22Rv1 (cell line): ENCODE results near the gene BBOF1.
A peak's percentile ranks its signal among the peaks of the same experiment; 100 is the strongest.

Source experiments
- H3K27ac ChIP-seq: fragments of 450-650 bp; 2 replicates; pipeline ENCODE4 v1.5.1; 2017
- ZFX ChIP-seq: fragments of 450-650 bp; IDR thresholded peaks from 2 replicates; pipeline ENCODE4 v1.6.1; 2017; ENCODE audit warnings: antibody characterized with exemption, borderline replicate concordance
- TF ChIP-seq, protein P1 (sequence below): fragments of 450-650 bp; IDR thresholded peaks from 2 replicates; pipeline ENCODE4 v1.5.1; 2017; ENCODE audit warnings: mild to moderate bottlenecking

BBOF1 gene

DNA sequence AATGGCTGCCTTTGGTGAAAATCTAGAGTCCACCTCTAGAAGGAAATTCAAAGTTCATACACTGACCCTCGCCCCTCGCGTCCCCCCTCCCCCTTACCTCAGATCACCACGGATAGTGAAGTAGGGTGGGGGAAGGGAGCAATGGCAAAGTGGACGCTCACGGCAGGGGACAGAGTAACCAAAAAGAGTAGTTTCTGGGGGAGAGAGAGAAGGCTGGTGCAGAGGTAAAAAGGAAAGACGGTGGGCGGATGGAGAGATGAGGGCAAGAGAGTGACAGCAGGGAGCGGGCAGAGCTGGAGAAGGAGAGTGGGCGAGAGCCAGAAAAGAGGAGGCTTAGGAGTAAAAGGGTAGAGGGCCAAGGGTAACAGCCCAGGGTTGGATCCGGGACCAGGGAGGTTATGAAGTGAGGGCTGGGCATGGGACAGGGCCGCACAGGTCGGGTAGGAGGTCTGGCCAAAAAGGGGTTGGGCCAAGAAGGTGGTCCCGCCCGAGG lies 64.7 kb downstream of the BBOF1 start:
- TF ChIP-seq, protein P1, sequence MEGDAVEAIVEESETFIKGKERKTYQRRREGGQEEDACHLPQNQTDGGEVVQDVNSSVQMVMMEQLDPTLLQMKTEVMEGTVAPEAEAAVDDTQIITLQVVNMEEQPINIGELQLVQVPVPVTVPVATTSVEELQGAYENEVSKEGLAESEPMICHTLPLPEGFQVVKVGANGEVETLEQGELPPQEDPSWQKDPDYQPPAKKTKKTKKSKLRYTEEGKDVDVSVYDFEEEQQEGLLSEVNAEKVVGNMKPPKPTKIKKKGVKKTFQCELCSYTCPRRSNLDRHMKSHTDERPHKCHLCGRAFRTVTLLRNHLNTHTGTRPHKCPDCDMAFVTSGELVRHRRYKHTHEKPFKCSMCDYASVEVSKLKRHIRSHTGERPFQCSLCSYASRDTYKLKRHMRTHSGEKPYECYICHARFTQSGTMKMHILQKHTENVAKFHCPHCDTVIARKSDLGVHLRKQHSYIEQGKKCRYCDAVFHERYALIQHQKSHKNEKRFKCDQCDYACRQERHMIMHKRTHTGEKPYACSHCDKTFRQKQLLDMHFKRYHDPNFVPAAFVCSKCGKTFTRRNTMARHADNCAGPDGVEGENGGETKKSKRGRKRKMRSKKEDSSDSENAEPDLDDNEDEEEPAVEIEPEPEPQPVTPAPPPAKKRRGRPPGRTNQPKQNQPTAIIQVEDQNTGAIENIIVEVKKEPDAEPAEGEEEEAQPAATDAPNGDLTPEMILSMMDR = no peak
- TF ChIP-seq ZFX = no peak
- peak overlapping the region; percentile 78 for H3K27ac ChIP-seq

DNA sequence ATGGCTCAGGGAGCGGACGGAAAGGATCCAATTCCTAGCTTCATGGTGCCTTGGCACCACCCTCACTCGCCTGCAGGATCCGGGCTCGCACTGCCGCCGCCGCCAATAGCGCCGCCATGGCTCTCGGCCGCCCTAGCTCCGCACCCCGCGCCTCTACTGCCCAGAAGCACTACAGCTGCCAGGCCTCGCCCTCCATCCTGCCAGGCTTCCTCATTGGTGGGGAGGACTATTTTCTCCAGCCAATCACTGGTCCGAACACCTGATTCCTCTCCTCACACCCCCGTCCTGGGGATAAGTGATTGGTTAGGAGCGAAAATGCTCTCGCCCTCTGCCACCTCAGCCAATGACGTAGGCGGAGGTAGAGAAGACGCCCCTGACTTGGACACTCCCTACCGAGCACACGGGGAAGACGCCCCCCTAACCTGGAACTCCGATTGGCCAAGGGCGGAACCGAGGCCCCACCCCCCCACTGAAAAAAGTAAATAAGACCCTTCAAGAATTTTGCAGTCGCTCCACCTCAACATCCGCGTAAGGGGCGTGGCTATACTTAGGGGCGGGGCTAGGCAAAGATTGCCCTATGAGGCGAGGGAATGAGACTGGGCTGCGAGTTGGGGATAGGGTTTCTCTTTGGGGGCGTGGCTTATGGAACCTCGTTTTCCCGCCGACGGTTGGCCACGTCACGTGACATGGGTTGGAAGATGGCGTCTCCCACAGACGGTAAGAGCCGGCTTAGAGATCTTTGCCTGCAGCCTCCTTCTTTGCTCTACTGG lies 65.3 kb downstream of the BBOF1 start, which contains the start of the genes ALDH6A1 and LIN52:
Gene ALDH6A1 (minus strand): TSS at position 177 of the 770 bp plus-strand sequence. CDS start 59 bp downstream, at position 118.
Gene LIN52 (plus strand): TSS at position 680 of the 770 bp plus-strand sequence. CDS start 19 bp downstream, at position 699.
- H3K27ac ChIP-seq = peak within 1 kb of the TSS; percentile 78
- TF ChIP-seq, protein P1 = peak; percentile 33
- TF ChIP-seq ZFX = no peak

DNA sequence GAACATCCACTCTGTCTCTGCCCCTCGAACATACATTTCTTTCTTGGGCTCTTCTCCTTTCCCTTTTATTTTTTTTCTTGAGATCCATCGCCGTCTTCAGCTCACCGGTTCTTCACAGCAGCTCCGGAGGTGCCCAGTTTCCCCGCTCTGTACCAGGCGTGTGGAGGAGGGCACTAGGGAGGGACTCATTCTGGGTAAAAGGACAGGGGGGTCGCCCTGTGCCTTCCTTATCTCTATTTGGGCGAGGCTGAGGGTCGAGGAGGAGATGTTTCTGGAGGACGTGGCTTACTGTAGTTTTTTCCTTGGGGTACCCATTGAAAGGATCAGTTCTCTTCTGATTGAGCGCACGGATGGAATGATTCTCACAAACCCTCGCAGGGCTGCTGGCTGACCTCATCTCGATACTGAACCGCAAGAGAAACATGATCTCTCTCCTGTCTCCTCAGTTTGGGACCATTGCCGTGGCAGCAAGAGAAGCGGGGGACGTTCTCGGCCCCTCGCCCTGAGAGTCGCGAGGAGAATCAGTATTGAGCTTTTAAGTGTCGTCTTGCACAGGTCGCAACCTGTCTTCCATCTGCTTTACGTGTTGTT lies 66.0 kb downstream of the BBOF1 start:
- TF ChIP-seq, protein P1 = no peak
- no peak for TF ChIP-seq ZFX
- peak overlapping the region; percentile 78 for H3K27ac ChIP-seq

DNA sequence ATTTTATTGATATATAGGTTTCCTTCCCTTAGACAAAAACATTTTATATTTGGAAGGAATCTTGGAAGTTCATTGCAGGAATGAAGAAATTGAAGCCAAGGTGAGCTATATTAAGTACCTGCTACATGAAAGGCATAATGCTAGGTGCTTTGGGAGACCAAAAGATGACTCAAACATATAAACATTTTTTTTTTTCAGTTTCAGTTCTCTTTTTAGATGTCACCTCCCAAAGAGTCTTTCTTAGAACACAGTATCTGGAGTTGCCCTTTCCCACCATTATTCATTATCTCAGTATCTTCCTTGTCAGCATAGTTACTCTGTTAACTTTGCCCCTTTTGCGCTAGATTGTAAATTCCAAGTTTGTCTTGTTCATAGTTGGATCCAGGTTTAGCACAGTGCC lies 66.7 kb downstream of the BBOF1 start:
- peak overlapping the region; percentile 78; the same call in 1 of the 2 replicates for H3K27ac ChIP-seq

DNA sequence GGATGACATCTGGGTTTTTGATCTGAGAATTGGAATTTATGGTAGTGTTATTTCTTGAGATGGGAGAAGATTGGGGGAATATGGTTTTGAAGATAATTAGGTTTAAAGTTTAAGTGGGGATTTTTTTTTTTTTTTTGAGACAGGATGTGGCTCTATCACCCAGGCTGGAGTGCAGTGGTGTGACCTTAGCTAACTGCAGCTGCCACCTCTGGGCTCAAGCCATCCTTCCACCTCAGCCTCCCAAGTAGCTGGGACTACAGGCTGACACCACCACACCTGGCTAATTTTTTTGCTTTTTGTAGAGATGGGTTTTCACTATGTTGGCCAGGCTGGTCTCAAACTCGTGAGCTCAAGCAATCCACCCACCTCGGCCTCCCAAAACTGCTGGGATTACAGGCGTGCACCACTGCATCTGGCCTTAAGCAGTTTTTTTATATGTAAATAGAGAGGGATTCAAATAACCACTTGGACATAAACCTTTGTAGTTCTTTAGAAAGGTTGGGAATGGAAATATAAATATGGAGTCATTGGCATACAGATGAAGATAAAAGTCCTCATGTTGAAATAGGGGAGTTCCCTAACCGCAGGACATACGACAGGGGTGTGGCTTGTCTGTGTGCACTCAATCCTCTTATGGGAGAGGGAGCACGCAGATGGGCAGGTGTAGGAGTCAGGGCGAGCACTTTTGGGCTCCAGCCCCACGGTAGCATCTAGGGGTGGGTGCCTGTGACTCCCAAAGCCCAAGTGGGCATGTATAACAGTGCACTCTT lies 70.3 kb downstream of the BBOF1 start:
- no peak for TF ChIP-seq ZFX
- no peak overlapping the region for H3K27ac ChIP-seq

More for the DNA sequence above, 66.7 kb downstream of the BBOF1 start:
- no peak for TF ChIP-seq ZFX
- TF ChIP-seq, protein P1 = no peak

DNA sequence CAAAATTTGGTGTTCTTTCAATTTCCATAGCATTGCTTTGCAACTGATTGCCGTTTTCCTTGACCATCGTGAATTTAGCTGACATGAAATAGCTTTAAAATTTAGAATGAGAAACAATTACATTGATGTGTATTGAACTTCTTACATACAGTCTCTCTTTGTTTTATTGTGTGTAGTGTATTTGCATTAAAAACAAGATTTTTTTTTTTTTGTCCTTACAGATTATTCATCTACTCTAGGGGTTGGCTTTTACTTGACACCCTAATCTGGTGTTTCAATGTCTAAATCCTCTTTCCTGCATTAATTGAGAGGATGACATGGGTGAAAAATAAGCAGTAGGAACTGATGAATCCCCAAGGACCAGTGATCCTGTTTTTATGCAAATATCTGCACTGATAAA lies 86.2 kb downstream of the BBOF1 start:
- H3K27ac ChIP-seq = no peak overlapping the region
- TF ChIP-seq ZFX = no peak
- TF ChIP-seq, protein P1 = no peak

DNA sequence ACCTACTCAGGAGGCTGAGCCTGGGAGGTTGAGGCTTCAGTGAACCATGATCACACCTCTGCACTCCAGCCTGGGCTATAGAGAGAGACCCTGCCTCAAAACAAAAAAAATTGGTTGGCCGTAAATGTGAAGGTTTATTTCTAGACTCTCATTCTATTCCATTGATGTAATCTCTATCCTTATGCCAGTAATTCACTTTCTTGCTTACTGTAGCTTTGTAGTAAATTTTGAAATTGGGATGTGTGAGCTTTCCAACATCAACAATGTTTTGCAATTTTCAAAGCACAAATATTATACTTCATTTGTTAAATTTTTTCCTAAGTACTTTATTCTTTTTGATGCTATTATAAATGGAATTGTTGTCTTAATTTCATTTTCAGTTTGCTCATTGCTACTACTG lies 90.2 kb downstream of the BBOF1 start:
- no peak for TF ChIP-seq ZFX
- TF ChIP-seq, protein P1 = no peak

More for the DNA sequence above, 90.2 kb downstream of the BBOF1 start:
- no peak overlapping the region for H3K27ac ChIP-seq
